ENCODE measurements around the gene PLCXD3. TPM values are rescaled to one million over a fixed set of nuclear protein-coding genes. Genes with fewer than 3 reads are reported as not detected.
A peak's percentile ranks its signal among the peaks of the same experiment; 100 is the strongest.

Gene PLCXD3
- total RNA-seq, 1 experiment from 2014 or later, result 0.04 TPM

DNA sequence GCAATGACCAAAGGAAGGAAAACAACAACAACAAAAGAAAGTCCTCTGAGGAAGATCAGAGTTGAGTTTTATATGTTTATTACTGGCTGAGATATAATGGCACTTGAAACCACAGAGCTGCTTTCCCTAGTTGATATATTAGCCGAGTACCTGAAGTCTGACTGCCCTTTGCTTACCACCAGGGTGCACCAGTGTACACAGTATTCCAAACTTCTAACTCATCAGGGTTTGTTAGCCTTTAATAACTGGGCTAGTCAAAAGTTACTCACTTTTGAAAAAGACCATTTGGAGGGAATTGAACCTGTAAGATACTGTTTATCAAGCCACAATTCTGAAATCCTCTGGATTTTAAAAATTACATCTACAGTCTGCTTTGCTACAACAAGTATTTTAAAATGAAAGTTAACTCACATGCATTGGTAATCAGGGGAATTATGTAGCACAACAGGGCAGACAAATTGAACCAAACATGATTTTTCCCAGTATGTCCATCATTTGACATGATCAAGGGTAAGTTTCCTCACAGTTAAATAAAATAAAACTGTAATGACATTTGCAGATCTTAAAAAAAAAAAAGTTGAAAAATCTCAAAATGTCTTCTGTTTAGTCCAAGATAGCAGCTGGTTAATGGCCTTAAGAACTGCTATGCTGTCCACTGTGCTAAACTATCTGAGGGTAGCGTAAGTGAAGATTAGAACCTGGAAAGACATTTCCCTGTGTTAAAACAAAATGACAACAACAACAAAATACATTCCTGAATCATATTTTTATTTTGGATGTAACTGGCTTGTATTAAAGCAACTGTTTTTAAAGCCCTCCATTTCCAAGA, 239.8 kb downstream of the PLCXD3 start:
- Mint-ChIP-seq H3K9me3 (no peaks in the 10 kb centered on the region), H3K36me3 (no peaks in the 10 kb centered on the region), H3K27ac (no peak overlapping the region), H3K27me3 (ENCODE audit: low read depth) (no peaks in the 10 kb centered on the region), H3K4me1 (no peaks in the 10 kb centered on the region), H3K4me3 (no peak overlapping the region)
- ATAC-seq, result peak; percentile 90
- DNase-seq (ENCODE audit: low spot score), result peak; percentile 25
- ChIA-PET CTCF (interaction anchor here (0.6 to 2.4 kb wide), 15 partner anchors 11 to 379 kb away, joined by 3 to 20 read pairs (median 4); partner anchors contain the start of gene PLCXD3), POLR2A (no interaction called here)
- TF ChIP-seq TEAD1 (CRISPR knock-in tag; IDR thresholded peaks at IDR 0.05), result no peak
- TF ChIP-seq, protein P1, sequence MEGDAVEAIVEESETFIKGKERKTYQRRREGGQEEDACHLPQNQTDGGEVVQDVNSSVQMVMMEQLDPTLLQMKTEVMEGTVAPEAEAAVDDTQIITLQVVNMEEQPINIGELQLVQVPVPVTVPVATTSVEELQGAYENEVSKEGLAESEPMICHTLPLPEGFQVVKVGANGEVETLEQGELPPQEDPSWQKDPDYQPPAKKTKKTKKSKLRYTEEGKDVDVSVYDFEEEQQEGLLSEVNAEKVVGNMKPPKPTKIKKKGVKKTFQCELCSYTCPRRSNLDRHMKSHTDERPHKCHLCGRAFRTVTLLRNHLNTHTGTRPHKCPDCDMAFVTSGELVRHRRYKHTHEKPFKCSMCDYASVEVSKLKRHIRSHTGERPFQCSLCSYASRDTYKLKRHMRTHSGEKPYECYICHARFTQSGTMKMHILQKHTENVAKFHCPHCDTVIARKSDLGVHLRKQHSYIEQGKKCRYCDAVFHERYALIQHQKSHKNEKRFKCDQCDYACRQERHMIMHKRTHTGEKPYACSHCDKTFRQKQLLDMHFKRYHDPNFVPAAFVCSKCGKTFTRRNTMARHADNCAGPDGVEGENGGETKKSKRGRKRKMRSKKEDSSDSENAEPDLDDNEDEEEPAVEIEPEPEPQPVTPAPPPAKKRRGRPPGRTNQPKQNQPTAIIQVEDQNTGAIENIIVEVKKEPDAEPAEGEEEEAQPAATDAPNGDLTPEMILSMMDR (IDR thresholded peaks at IDR 0.05), result peak; percentile 52

DNA sequence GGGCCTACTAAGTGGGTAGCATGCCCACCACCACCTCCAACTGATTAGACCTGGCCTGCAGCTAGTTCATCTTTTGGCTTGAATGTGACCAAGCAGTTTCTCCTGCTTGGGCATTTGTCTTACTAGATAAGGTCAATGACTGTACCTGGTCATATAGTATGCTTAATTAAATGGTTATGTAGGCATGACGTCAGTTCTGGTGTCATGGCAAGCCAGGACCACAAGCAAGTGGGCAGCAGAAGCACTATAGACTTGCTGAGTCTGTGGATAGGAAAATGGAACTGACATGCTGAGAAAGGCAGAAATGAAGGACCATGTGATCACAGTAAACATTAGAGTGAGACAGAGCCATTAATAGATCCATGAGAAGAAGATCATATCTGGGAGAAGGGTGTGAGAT, 241.5 kb downstream of the PLCXD3 start:
- POLR2A ChIA-PET, result no interaction called here
- H3K4me1 Mint-ChIP-seq, result no peaks in the 10 kb centered on the region
- no peak overlapping the region for H3K27ac Mint-ChIP-seq
- no peaks in the 10 kb centered on the region for H3K36me3 Mint-ChIP-seq
- no peaks in the 10 kb centered on the region for H3K9me3 Mint-ChIP-seq
- no peak for TF ChIP-seq CREM (CRISPR knock-in tag; IDR thresholded peaks at IDR 0.05)
- TF ChIP-seq, protein P2, sequence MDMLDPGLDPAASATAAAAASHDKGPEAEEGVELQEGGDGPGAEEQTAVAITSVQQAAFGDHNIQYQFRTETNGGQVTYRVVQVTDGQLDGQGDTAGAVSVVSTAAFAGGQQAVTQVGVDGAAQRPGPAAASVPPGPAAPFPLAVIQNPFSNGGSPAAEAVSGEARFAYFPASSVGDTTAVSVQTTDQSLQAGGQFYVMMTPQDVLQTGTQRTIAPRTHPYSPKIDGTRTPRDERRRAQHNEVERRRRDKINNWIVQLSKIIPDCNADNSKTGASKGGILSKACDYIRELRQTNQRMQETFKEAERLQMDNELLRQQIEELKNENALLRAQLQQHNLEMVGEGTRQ (CRISPR knock-in tag; IDR thresholded peaks at IDR 0.05), result no peak
- ATAC-seq, result no peak
- no peak for DNase-seq (ENCODE audit: low spot score)
- H3K4me3 Mint-ChIP-seq, result no peak overlapping the region
- H3K27me3 Mint-ChIP-seq (ENCODE audit: low read depth), result no peaks in the 10 kb centered on the region
- CTCF ChIA-PET, result interaction anchor here (1.4 to 2.4 kb wide), 2 partner anchors 364 to 373 kb away, joined by 4 to 16 read pairs; no protein-coding TSS in a partner anchor

DNA sequence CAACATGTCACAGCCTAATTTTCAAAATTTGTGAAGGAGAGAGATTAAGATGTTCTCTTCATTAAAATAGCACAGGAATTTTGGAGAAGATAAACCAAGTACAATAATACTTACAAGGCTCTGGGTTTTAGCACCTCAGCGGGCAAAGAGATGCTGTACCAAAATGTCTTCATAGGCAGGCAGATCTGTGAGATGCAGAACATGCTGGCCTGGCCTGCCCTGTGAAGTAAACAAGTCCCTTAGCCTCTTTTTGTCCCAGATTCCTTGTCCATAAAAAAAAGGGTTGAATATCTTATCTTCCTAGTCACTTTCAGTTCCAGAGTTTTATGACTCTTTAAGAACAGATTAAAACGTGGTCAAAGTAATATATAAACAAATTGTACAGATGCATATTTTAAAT, 244.0 kb downstream of the PLCXD3 start:
- no peak for DNase-seq (ENCODE audit: low spot score)
- H3K27me3 Mint-ChIP-seq (ENCODE audit: low read depth), result no peaks in the 10 kb centered on the region
- no peaks in the 10 kb centered on the region for H3K9me3 Mint-ChIP-seq
- no peak overlapping the region for H3K27ac Mint-ChIP-seq
- POLR2A ChIA-PET, result no interaction called here
- no peak overlapping the region for H3K4me3 Mint-ChIP-seq
- H3K4me1 Mint-ChIP-seq, result peaks cover 7% of the 10 kb centered on the region
- H3K36me3 Mint-ChIP-seq, result no peaks in the 10 kb centered on the region
- TF ChIP-seq, protein P3, sequence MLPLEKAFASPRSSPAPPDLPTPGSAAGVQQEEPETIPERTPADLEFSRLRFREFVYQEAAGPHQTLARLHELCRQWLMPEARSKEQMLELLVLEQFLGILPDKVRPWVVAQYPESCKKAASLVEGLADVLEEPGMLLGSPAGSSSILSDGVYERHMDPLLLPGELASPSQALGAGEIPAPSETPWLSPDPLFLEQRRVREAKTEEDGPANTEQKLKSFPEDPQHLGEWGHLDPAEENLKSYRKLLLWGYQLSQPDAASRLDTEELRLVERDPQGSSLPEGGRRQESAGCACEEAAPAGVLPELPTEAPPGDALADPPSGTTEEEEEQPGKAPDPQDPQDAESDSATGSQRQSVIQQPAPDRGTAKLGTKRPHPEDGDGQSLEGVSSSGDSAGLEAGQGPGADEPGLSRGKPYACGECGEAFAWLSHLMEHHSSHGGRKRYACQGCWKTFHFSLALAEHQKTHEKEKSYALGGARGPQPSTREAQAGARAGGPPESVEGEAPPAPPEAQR (CRISPR knock-in tag; IDR thresholded peaks at IDR 0.05), result no peak
- no peak for TF ChIP-seq JAZF1 (CRISPR knock-in tag; IDR thresholded peaks at IDR 0.05)
- no peak for TF ChIP-seq FOXP1 (CRISPR knock-in tag; IDR thresholded peaks at IDR 0.05; ENCODE audit: borderline replicate concordance)
- TF ChIP-seq, protein P4, sequence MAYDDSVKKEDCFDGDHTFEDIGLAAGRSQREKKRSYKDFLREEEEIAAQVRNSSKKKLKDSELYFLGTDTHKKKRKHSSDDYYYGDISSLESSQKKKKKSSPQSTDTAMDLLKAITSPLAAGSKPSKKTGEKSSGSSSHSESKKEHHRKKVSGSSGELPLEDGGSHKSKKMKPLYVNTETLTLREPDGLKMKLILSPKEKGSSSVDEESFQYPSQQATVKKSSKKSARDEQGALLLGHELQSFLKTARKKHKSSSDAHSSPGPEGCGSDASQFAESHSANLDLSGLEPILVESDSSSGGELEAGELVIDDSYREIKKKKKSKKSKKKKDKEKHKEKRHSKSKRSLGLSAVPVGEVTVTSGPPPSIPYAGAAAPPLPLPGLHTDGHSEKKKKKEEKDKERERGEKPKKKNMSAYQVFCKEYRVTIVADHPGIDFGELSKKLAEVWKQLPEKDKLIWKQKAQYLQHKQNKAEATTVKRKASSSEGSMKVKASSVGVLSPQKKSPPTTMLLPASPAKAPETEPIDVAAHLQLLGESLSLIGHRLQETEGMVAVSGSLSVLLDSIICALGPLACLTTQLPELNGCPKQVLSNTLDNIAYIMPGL (CRISPR knock-in tag; IDR thresholded peaks at IDR 0.05), result no peak
- TF ChIP-seq NFE2L1 (CRISPR knock-in tag; IDR thresholded peaks at IDR 0.05), result no peak
- no peak for TF ChIP-seq ZBTB21 (CRISPR knock-in tag; IDR thresholded peaks at IDR 0.05; ENCODE audit: borderline replicate concordance)
- TF ChIP-seq, protein P5, sequence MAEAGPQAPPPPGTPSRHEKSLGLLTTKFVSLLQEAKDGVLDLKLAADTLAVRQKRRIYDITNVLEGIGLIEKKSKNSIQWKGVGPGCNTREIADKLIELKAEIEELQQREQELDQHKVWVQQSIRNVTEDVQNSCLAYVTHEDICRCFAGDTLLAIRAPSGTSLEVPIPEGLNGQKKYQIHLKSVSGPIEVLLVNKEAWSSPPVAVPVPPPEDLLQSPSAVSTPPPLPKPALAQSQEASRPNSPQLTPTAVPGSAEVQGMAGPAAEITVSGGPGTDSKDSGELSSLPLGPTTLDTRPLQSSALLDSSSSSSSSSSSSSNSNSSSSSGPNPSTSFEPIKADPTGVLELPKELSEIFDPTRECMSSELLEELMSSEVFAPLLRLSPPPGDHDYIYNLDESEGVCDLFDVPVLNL (CRISPR knock-in tag; IDR thresholded peaks at IDR 0.05; ENCODE audit: borderline replicate concordance, low read depth), result no peak
- TF ChIP-seq, protein P6, sequence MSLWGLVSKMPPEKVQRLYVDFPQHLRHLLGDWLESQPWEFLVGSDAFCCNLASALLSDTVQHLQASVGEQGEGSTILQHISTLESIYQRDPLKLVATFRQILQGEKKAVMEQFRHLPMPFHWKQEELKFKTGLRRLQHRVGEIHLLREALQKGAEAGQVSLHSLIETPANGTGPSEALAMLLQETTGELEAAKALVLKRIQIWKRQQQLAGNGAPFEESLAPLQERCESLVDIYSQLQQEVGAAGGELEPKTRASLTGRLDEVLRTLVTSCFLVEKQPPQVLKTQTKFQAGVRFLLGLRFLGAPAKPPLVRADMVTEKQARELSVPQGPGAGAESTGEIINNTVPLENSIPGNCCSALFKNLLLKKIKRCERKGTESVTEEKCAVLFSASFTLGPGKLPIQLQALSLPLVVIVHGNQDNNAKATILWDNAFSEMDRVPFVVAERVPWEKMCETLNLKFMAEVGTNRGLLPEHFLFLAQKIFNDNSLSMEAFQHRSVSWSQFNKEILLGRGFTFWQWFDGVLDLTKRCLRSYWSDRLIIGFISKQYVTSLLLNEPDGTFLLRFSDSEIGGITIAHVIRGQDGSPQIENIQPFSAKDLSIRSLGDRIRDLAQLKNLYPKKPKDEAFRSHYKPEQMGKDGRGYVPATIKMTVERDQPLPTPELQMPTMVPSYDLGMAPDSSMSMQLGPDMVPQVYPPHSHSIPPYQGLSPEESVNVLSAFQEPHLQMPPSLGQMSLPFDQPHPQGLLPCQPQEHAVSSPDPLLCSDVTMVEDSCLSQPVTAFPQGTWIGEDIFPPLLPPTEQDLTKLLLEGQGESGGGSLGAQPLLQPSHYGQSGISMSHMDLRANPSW (CRISPR knock-in tag; conservative IDR thresholded peaks at IDR 0.05; ENCODE audit: low read depth), result no peak
- no peak for TF ChIP-seq MYBL2 (CRISPR knock-in tag; IDR thresholded peaks at IDR 0.05)
- TF ChIP-seq ZNF138 (CRISPR knock-in tag; conservative IDR thresholded peaks at IDR 0.05), result no peak
- CTCF ChIA-PET, result interaction anchor here (1.9 kb wide), 1 partner anchor 362 kb away, joined by 5 read pairs; no protein-coding TSS in a partner anchor
- ATAC-seq, result no peak

Measured in WTC11 (cell line).